ENCODE measurements around the gene FGR.
A peak's percentile ranks its signal among the peaks of the same experiment; 100 is the strongest.

FGR gene

GRCh38 chr1:27583479-27583878, 51.5 kb downstream of the FGR start:
- DNase-seq, result no peak

DNA sequence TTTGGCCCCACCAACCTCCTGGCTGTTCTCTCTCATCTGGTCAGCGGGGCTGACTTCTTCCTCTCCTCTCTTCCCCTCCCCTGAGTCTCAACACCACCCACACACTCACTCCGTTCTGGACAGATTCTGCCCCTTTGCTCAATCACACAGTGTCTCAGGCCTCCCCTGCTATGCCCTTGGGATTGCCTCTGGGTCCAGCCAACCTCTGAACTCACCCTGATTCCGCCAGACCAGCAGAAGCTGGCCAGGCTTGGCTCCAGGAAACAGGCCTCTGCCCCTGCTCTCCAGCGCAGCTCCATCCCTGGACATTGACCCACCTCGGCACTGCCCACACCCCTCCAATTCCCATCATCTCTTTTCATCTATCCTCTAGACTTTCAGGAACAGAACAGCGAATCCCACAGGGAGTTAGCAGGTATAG, 53.2 kb downstream of the FGR start:
- DNase-seq, result no peak

DNA sequence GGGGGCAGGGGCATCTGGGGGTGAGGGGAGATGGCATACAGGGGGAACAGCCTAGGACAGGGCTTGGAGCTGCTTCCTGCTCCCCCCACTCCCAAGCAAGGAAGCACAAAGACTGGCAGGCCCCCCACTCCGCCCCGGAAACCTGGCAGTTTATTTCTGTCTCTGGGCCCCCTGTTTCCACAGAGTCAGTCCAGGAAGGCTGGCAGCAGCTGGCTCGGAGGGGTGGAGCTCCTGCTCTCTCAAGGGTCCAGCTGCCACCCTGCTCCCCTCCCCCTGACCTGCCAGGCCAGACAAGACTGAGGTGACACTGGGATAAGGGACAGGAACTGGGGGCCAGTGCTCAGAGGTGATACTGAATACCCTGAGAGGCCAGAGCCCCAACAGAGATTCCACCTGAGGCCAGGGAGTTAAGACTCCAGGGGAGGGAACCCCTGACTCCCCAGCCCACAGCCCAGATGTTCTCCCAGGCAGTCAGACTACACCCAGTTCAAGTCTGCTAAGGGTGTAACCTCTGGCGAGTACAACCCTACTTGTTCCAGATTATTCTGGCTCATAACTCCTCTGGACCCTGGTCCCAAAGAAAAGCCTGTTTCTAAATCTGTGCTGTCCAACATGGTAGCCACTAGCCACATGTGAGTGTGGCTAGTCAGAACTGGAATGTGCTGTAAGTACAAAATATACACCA, 57.3 kb downstream of the FGR start:
- DNase-seq, result no peak

GRCh38 chr1:27576806-27577227, 58.2 kb downstream of the FGR start:
- no peak for DNase-seq

DNA sequence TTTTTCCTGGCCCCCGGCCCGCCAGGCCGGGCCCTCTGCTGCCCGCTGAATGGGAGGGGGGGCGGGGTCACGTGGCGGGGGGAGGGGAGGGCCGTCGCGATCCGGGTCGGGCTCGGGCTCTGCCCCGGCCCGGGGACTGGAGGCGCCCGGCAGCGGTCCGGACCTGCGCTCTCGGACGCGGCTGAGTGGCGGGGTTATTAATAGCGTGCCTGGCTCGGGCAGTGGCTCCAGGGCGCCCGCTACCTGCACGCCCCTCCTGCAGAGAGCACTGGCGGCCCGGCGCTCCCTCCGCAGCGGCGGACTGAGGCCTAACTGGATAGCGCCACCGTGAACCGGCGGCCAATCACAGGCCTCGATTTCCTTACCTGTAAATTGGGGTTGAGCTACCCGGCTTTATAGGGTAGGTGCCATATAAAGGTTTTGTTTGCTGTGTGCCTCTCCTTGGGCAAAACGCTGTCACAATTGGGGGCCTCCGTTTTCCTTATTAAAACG, 59.1 kb downstream of the FGR start:
- peak; percentile 23 for DNase-seq

DNA sequence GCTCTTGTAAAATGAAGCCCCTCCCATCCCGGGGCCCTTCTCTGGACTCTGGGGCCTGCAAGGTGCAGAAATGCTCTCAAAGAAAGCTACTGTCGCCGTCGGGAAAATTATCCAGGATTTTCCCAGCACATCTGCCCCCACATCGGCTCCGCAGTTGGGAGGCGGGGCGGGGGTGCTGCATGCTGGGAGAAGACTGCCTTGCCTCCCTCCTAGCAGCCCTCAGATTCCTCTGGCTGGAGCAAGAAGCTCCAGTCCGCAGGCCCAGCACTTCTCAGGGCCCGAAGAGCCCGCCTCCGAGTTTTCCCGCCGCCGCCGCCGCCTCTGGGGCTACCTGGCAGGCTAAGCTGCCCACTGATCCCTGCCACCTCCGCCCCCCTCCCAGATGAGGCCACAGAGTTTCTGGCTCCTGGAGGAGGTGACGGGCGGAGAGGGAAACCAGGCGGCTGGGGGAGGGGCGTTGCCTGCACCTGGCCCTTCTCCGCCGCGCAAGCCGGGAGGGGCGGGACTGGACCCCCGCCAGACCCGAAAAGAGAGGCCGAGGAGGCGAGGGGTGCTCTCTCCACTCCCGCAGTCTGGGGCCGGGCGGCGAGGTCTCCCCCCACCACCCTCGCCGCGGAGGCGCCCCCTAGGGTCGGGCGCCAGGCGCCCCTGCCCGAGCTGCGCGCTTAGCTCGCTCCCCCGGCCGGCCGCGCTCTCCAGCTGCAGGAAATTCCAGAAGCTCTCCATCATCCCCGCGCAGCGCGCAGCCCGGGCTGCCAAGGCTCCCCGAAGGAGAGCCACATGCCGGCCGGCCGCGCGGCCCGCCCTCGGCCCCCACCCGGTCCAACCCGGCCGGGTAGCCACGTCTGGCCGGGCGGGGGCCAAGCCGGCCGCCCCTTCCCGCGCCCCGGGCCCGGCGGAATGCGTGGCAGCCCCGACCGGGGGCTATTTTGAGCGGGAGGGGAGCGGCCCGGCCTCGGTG, 59.8 kb downstream of the FGR start:
- no peak for DNase-seq

DNA sequence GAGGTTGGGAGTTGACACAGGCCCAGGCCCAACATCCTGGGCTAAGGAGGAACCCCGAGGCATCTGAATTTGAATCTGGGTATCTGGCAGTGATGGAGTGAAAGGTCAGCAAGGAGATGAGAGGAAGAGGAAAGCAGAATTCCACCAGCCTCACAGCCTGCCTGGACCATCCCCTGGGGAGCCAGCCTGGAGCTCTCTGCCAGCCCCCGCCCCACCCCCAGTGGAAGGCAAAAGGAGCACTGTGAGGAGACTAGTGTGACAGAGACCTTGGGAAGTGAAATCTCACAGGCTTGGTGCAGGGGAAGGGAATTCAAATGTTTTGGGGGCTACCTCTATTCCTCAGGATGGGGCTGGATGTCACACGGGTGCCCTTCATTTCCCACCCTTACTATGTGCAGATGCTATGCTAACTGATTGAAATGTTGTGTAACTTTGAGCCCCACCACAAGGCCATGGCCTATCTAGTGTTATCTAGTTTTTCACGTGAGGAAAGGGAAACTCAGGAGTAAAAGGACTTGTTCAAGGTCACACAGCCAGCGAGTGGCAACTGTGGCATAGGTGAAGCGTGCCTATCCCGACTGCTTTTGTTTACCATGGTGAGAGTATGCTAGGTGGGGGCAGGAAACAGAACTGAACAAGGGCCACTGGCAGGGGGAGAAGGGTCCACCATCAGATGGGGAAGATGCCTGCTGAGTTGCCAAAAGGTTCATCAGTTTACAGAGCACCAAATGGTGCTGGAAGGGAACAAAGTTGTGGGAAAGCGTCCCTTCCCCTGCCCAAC, 60.8 kb downstream of the FGR start:
- DNase-seq, result no peak

DNA sequence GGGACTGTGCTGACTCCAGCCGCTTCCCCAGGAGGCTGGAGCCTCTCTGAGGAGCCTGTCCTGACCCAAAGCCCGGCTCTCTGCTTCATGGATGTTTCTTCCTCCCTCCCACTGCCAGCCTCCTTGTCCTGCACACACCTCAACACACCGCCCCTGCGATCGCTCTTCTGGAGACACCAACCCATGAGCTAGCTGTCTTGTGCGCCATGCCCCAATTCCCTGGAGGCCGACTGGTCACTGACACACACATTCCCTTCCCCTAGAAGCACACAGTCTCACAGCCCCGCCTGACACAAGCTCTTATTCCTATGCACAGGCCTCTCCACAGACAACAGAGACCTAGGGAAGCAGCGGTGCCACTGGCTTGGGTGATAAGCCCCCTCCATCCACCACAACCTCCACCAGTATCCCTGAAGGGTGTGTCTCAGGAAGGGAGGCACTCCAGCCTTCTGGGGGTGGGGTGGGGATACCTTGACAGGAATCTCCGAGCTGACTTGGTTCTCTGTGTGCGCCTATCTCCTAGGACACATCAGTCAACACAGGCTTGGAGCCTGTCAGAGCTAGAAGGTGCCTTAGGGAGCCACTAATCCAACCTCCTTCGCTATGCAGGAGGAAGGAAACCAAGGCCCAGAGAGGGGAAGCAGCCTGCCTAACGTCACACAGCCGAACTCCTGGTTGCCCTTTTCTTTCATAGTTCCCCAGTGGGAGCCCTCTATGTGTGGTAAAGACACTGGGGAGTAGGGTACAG, 62.1 kb downstream of the FGR start:
- DNase-seq, result no peak

DNA sequence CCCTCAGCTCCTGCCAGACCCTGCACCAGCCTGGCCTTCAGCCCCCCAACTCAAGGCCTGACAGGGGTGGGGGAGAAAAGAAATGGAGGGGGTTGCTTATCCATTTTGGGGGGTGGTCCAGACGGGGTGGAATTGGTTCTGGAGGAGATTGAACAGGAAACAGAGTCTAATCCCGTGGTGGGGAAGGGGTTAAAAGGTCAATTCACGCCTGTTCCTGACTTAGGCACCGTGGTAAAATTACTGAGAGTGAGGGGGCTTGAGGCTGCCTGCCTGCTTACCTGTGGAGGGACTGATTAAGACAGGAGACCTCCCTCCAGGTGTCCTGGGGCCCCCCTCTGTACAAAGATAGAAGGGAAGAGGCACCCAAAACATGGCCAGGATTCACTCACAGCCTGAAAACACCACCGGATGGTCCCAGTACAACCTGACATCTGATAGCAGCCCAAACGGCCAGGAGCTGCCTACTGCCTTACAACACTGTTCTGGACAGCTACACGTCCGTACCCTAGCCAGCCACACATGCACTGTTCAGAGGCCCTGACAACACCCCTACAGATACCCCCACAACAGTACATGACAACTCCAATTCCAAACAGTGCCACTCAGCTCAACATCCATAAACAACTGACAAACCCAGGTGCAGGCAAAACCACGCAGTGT, 62.8 kb downstream of the FGR start:
- DNase-seq, result no peak

DNA sequence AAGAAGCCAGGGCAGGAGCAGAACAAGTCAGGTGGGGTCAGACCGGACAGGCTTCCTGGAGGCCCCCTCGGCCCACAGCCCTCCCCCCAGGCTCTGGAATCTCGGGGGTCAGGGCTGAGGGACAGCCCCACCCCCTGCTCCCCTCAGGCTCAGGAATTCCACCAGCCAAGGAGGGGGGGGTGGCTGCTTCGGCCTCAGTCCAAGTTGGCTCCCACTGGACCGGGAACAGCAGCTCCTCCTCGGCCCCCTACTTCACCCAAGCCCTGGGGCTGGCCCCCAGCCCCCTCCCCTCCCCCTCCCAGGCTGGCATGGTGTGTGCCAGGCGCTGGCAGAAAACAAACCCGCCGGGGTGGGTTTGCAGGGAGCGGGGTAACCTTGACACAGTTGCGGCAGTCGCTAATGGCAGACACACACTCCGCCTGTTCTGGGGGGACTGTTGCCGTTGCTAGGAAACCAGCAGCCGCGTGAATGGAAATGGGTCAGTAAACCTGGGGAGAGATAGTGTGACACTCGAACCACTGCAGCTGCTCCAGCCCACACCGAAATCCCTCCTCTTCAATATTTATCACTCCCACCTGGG, 63.5 kb downstream of the FGR start:
- no peak for DNase-seq

DNA sequence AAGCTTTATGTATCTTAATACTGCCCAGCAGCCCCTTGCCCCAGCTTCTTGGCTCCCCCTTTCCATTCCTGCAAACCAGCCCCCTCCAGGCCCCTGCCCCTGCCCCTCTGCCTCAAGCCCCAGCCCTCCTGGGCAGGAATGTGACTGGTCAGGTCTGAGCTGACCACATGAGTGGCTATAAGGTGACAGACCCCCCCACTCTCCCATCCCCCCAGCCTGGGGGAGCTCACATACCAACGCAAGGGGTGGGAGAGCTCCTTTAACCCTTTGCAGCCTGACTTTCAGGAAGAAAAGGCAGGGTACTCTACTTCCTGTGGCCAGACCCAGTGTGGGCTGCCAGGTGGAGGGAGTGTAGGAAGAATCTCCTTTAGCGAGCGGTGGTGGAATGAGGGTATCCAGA, 64.2 kb downstream of the FGR start:
- no peak for DNase-seq

DNA sequence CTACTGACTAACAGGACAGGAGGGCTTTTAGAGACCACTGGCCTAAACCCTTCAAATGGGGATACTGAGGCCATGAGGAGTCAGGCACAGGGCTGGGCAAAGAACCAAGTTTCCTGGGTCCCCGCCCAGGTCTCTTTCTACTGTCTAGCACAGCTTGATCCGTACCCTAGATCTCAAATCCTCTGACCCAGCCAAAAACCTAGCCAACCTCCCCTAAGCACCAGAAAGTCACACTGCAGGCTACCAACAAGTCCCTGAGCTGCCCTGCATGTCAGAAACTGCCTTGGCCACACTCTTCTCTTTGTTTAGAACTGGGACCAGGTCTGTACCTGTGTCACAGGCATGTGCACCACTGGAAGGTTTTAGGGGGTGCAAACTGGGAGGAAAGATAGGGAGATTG, 64.6 kb downstream of the FGR start:
- DNase-seq, result no peak

DNA sequence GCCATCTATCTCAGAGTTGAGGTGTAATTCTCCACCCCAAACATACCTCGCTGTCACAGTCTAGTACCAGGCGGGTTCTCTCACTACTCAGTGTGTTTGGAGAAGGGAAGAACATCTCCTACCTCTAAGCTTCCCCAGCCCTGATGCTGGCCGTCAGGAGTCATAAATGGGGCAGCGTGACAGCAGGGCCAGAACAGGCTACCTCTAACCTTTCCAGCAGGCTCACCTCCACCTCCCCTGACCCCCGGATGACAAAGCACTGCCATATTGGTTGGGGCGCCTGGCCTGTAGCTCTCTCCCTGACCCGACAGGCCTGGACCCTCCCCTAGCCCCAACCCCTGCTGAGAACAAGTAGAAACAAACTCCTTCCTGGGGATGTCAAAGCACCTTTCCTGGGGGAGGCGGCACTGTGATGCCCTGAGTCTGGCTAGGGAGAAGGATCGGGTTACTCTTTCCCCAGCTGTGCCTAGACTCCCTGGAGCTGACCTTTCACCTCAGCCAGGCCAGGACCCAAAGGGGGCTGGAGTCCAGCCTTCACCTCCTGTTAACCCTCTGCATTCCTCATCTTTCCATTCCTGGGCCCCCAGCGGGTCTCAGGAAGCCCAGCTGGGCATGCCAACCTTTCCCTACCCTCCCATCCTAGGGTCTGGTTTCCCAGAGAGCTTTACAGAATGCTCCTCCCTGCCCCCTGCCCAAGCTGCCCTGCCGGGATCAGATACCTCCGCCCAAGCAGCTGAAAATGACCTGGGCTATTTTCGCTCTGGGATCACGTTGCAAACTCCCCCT, 65.3 kb downstream of the FGR start:
- DNase-seq, result no peak

GRCh38 chr1:27569088-27569460, 65.9 kb downstream of the FGR start:
- DNase-seq, result no peak

DNA sequence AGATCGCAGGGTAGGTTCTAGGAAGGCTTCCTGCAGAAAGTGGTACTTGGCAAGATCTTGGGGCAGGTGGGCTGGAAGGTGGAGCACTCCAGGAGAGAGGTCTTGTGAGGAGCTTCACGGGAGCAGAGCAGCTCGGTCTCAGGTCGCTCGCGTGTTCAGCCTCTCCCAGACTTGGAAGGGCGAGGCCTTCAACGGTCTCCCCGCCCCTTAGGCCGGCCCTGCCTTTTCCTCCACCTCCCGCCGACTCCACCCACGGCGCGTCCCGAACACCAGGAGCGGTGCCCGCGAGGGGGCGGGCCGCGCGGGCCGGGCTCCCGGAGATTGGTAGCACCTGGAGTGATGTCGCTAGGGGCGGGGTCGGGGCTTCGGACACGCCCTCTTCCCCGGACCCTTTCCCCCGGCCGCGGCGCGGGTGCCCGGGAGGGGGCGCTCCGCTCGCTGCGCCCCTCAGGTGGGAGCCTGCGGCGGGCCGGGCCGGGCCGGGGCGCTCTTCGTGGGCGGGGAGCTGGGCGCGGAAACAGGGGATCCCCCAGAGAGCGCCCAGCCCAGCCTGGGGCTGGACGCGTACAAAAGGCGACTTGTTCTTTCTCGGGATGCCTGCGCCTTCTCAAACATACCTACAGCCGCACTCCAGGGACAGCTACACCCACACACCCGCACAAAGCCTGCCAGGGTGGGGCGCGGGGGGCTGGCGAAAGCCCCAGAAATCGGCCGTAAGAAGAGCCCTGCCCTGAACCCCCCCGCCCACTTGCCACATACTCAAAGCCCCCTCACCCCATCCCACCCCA, 66.5 kb downstream of the FGR start:
- DNase-seq, result peak; percentile 87

GRCh38 chr1:27567971-27568299, 67.0 kb downstream of the FGR start:
- DNase-seq, result no peak

GRCh38 chr1:27567146-27567526, 67.8 kb downstream of the FGR start:
- no peak for DNase-seq

DNA sequence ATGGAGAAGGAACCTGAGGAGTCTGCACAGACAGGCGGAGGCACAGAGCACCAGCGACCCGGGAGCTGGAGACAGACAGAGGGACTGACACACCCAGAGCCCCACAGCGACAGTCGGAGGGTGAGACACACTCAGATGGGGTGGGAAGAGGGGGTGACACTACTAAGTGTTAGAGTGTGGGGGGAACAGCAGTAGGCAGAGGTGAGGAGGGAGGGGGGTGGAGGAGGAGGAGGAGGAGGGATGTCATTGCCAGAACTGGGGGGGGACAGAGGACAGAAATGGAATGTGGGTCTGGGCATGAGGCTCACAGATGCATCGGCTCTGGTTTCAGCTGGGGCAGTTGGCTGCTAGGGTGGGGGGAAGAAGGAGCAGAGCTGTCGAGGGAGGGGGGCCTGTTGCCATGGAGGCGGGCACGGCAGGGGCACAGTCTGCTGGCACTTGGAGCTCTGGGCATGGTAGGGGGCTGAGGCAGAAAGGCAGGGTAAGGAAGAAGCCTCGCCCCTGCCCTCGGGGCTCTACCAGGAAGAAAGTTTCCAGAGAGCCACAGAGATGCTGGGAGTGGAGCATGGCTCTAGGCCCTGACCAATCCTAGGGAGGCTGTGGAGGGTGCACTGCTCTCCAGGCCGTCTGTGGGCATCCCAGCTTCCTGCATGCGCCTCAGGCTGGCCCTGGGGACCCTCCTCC, 68.4 kb downstream of the FGR start:
- DNase-seq, result no peak

All from NCI-H774 (cell line).